ENCODE measurements around the gene CD6.
"Not testable (repeated sequence)": the region's sequence is repeated elsewhere in the genome, so short reads cannot be mapped to it uniquely, and the experiment has no call there.

Gene CD6

DNA sequence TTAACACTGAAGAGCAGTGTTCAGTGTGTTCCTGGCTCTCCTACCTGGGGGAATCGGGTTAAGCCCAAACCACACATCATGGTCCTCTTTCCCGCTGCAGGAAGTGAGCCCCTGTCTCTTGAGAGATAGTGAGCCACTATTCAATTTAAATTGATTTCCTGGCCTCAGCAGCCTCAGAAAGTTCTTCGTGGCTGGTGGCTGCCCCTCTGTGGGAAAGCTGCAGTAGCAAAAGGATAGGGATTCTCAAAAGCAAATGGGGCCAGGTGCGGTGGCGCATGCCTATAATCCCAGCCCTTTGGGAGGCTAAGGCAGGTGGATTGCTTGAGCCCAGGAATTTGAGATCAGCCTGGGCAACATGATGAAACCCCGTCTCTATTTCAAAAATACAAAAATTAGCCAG is 81.7 kb downstream of the CD6 start:
- no peak for DNase-seq (ENCODE audit: low spot score)
- no peak for FAIRE-seq

DNA sequence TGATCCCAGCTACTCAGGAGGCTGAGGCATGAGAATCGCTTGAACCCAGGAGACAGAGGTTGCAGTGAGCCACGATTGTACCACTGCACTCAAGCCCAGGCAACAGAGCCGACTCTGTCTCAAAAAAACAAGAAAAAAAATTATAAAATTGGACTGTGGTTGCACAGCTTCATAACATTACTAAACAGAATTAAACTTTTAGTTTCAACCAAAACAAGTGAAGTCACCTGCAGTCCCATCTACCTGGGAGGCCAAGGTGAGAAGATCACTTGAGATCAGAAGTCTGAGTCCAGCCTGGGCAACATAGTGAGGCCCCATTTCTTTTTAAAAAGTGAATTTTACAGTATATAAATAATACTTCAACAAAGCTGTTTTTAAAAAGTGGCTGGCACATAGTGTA is 83.0 kb downstream of the CD6 start:
- DNase-seq (ENCODE audit: low spot score) (no peak), FAIRE-seq (no peak)

DNA sequence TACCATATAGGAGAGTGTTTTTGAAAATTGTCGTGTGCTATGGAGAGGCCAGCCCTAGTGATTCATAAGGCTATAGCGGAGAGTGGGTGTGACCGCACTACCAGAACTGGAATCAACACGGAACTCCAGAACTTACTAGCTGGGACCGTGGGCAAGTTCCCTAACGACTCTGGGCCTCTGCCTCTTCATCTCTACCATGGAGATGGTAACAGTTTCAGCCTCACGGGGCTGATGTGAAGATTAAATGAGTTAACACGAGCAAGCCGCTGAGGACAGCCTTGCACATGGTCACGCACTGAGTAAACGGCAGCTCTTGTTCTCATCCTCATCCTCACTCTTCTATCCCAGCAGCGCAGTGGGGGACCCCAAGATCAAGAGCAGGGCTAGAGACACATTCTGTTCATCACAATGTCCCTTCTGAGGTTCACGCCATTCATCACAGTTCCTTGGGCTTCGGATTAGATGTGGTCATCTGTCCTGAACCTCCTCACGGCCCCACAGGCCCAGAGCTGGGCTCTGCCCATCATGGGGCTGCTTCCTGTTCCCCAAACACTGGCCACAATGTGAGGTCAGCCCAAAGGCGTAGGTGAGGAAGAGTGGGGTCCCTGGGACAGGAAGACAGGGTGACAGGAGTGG is 83.6 kb downstream of the CD6 start:
- DNase-seq (ENCODE audit: low spot score) (no peak), FAIRE-seq (no peak)

DNA sequence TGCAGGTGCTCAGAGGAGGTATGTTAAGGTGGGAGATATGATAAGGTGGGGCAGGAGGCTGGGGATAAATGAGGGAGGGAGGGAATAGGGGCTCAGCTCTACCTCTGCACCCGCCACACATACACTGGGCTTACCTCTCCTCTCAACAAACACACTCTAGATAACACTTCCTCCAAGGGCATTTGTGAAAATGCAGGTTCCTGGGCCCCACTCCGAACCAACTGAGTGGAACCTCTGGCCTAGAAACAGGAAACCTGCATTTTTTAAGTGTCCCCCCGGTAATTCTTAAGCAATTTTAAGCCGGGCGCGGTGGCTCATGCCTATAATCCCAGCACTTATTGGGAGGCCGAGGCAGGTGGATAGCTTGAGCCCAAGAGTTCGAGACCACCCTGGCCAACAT is 84.3 kb downstream of the CD6 start:
- no peak for FAIRE-seq
- DNase-seq (ENCODE audit: low spot score), result no peak

DNA sequence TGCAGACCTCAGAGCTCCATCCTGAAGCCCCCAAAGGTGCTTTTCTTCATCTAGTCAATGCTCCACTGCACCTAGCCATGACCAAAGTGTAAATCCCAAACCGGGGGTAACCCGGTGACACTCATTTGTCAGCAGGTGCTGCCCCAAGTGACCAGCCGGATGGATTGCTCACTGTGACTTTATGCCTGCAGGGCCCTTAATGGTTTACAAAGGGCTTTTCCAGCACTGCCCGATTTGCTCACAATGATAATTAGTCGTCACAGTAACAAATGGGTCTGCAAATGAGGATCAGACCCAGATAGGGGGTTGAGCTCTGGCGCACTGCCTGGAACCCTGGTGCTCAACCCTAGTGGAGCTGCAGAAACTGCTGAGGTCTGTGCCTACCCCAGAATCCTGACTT is 85.1 kb downstream of the CD6 start:
- FAIRE-seq, result no peak
- no peak for DNase-seq (ENCODE audit: low spot score)

DNA sequence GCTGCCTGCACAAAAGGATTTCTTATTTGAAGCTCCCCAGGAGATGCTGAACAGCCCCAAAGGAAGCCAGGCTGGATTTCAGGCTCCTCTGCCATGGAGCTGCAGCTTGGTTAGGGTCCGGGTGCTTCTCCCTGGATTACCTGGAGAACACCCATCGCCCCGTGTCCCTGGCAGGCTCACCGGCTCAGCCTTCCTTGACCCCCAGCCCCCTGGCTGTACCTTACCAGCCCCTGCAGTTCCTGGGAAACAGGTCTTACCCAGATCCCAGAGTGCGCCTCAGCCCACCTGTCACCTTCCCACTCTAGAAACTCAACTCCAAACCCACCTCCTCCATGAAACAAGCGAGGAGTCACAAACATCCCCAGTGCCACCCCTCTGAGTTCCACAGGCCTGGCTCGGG is 85.5 kb downstream of the CD6 start:
- no peak for FAIRE-seq
- DNase-seq (ENCODE audit: low spot score), result no peak

DNA sequence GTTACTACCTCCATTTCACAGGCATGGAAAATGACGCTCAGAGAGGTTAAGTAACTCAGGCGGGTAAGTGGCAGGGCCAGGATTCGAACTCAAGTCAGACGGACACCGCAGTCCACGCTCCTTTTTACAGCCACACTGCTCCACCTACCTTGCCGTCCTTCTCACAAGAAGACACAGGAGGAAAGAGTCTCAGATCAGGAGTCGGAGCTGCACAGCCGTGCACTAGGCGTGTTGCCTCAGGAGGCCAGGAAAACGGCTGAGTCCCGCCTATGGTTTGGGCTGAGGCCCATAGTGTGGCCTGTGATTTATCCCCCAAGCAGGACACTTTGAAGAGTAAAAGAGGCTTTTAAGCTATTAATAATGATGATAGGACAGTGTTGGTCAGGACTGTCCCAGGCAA is 86.1 kb downstream of the CD6 start:
- FAIRE-seq (no peak), DNase-seq (ENCODE audit: low spot score) (no peak)

DNA sequence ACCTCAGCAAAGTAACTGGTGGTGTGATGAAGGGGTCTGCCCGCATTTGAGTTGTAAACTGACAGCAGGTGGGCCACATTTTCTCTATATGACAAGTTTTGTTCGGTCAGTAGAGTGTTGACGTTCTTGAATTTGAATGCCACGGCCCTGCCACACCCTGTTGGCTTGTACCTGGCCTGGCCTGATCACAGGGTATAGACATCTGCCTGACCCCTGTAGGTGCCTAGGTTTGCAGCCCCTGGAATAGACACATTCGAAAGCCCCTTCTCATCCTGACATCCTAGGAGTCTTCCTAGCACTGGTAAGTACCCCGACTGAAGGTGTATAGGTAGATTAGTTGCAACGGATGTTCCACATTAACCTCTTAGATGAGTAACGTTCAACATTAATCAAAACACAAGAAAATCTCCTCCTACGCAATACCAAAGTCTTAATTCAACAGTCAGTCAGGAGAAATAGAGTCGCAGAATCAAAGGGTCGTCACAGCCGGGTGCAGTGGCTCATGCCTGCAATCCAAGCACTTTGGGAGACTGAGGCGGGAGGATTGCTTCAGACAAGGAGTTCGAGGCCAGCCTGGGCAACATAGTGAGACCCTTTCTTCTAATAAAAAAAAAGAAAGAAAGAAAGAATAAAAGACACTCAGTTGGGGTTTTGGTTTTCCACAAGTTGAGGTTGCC is 87.2 kb downstream of the CD6 start:
- FAIRE-seq, result no peak
- no peak for DNase-seq (ENCODE audit: low spot score)

DNA sequence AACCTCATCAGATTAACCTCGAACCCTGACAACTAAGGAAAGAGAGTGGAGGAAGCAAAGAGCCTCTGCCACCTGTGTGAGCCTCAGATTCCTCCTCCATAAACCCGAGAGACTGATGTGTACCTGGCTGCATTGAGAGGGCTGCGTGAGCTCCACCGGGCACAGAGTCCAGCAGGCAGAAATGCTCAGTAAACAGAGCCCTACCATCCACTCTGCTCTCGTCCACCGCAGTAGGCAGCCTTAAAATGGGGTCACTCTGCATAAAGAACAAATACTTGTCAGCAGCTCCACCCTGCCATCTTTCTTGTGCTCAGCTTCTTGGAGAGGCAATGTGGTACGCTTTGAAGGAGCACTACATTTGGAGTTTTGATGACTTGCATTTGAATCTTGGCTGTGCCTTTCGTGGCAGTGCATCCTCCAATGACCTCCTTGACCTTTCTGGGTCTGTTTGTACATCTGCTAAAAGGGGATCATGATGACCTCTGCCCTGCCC is 87.8 kb downstream of the CD6 start:
- DNase-seq (ENCODE audit: low spot score), result no peak
- FAIRE-seq, result no peak

DNA sequence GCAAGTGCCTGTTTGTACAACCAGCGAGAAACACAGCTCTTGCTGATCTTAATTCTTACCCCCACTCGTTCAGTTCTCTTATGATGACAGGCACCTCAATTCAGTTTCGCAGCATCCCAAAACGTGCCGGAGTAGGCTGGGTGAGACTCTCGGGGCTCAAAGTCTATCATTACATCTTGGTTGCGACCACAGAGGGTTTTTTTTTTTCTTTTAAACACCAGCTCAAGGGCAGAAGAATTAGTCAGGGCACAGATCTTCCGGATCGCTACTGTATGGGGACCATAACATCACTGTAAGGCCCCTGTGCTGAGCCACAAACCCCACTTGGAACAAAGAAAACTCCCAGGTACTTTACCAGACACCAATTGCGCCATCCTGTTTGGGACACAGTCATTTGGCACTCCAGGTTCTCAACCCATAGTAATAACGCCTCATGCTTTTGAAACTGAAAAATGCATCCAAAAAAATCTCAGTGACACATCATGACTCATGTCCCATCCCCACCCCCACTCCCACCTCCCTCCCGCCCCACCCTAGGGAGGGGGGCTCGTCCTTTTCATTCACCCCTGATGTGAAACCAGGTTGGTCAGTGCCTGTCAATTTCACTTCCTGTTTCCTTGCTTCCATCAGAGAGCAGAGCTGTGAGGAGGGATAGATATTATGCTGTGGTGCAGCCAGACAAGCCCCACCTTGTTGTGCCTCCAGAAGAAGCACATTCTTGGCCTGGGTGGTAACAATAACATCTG is 89.8 kb downstream of the CD6 start:
- FAIRE-seq (peak; percentile 20), DNase-seq (ENCODE audit: low spot score) (peak; percentile 68)

DNA sequence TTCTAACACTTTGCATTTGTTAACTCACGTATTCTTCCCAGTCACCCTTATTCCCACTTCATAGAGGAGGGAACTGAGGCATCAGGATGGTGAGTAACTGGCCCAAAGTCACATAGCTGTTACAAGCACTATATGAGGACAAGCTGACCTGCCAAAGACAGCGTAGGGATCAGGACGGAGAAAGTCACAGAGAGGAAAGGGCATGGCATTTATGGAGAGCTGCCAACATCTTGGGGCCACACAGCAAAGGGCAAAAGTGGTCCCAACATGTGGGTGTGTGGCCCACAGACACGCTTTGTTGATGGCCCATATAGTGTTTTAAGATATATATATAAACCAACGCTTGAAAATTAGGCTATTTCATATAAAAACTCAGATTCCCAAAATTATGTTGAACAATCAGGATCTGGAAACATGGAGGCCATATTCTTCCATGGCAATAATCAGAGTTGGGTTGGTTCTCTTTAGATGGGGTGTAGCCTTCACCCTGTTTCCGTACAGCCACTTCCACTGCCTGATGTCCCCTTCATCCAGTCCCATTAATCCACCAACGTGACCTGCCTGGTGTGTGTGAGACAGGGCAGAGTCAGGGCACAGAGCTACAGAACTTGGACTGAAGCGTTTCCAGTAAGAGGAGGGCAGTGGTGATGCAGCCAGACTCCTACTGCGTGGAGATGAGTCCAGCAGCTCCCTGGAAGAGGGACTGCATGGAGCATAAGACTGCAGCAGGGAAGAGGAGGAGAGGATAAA is 90.9 kb downstream of the CD6 start:
- DNase-seq (ENCODE audit: low spot score) (no peak), FAIRE-seq (no peak)

DNA sequence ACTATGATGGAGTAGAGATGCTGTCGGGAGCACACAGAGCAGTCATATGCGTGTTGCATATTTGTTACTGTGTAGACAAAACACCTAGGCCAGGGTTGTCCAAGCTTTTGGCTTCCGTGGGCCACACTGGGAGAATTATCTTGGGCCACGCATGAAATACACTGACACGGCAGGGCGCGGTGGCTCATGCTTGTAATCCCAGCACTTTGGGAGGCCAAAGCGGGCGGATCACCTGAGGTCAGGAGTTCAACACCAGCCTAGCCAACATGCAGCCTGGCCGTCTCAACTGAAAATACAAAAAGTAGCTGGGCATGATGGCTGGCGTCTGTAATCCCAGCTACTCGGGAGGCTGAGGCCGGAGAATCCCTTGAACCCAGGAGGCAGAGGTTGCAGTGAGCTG is 93.8 kb downstream of the CD6 start:
- not testable (repeated sequence) for DNase-seq (ENCODE audit: low spot score); FAIRE-seq

DNA sequence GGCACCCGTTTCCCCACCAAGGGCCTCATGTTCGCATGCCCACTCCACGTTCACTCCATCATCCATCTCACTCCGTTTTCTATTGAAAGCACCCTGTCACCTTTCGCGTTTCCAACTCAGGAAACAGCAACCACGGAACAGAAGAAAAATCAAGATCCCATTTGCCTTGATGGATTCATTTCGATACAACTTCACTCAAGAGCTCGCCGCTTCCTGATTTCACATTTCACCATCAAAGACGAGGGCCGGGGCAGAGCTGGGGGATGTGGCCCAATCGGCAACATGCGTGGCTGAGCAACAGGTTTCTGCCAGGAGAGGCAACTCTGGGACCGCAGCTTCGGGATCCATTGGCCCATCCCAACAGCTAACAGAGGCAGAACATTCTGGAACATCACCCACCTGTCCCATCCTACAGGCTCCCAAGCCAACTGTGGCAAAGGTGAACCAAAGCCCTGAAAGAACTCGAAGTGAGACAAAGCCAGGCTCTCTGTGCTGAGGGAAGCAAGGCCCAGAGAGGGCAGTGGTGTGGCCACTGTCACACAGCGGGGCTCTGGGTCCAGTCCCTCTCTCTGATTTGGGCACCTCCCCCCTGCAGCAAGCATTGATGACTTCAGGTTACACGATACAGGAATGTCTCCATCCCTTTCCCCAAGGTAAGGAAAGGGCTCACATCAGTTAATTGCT is 94.6 kb downstream of the CD6 start:
- FAIRE-seq, result no peak
- DNase-seq (ENCODE audit: low spot score), result no peak

DNA sequence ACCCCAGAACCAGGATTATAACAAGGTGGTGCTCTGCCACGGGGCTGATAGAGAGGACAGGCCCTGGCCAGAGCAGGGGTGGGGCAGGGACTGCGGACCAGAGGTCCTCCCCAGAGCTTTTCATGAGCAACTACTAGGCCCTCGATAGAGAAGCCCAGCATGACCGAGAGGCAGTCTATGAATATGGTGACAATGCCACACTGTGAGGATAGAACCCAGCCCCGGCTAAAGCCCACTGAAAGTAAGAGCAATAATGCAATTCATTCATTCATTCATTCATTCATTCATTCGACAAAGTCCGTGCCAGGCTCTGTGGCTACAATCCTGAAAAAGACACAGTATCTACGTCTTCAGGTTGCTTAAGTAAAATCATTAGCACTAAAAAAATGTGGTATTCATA is 95.2 kb downstream of the CD6 start:
- no peak for DNase-seq (ENCODE audit: low spot score)

DNA sequence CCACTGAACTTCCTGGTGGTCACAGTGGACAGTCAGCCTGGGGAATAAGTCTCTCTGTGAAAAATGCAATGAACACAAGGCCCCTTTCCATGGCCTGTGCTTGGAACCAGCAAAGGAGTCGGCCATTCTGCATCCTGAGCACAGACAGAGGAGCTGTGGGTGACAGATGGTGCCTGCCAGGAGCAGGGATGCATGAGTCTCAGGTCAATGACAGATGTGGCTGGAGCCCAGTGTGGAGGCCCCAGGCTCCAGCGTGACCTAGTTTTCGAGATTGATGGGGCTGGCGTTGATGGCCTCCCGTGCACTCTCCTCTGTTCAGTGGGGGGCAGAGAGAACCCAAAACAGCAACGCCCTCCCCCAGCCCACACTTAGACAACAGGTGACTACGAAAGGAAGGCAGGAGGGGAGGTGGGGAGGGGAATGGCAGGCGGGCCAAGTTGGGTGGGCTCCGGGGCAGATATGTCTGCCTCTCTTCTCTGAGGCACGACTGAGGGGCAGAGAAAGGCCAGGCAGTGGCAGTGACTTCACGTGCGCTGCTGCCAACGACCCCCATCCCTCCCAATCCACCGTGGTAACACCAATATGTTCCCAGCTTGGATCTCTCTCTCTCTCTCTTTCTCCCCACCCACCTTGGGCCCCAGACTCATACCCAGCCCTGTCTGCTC is 96.4 kb downstream of the CD6 start:
- no peak for FAIRE-seq
- DNase-seq (ENCODE audit: low spot score), result no peak

More for the DNA sequence above, 95.2 kb downstream of the CD6 start:
- FAIRE-seq, result no peak

DNA sequence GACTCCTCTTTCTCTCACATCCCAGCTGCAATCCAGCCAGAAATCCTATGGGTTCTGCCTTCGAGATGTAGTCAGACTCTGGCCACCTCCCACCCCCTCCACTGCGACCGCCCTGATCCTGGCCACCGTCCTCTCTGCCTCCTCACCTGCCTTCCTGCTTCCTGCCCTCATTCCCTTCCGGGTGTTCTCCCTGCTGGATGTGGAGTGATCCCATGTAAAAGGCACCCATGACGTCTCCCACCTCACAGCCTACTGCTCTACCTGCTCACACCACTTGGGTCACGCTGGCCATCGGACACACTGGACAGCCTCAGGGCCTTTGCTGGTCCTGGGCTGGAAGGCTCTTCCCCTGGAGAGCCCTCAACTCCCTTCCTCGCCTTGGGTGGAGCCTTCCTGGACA is 97.1 kb downstream of the CD6 start:
- no peak for FAIRE-seq
- DNase-seq (ENCODE audit: low spot score), result no peak

DNA sequence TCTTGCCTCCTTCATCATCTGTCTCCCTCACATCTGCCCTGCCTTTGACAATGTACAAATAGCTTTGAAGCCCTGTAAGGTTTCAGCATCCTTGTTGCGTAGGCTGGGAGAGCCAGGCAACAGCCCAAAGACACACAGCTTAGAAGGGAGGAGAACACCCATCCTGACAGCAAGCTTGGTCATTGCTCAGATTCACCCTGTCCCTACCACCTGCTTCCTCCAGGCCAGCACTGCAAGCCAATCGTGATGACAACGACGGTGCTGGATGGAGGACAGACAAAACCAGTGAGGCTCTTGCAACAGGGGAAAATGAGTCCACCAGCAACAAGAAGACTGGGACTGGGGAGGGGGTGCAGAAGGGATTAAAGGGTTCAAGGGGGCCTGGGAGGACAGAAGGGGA is 97.9 kb downstream of the CD6 start:
- FAIRE-seq, result no peak
- DNase-seq (ENCODE audit: low spot score), result no peak
